Glutamatergic neuron (in vitro differentiated cells): ENCODE measurements around the gene MOG. TPM values are rescaled to one million over a fixed set of nuclear protein-coding genes. Genes with fewer than 3 reads are reported as not detected.

Experiments
- DNase-seq: peaks from one replicate; pipeline ENCODE4 v3.0.0; 2022
- H3K27ac Mint-ChIP-seq: one replicate; pipeline ENCODE4 v1.8.0; 2020; ENCODE audit warnings: mild to moderate bottlenecking, mixed read lengths, inconsistent platforms; ENCODE audit not compliant: unreplicated experiment
- H3K27me3 Mint-ChIP-seq: one replicate; pipeline ENCODE4 v1.8.0; 2020; ENCODE audit warnings: mild to moderate bottlenecking, moderate library complexity, mixed read lengths, inconsistent platforms; ENCODE audit not compliant: unreplicated experiment
- H3K36me3 Mint-ChIP-seq: one replicate; pipeline ENCODE4 v1.8.0; 2020; ENCODE audit warnings: mild to moderate bottlenecking, mixed read lengths, inconsistent platforms; ENCODE audit not compliant: unreplicated experiment
- H3K4me1 Mint-ChIP-seq: one replicate; pipeline ENCODE4 v1.8.0; 2020; ENCODE audit warnings: mild to moderate bottlenecking, low read depth, mixed read lengths, inconsistent platforms; ENCODE audit not compliant: unreplicated experiment
- H3K4me3 Mint-ChIP-seq: one replicate; pipeline ENCODE4 v1.8.0; 2020; ENCODE audit warnings: mild to moderate bottlenecking, mixed read lengths, inconsistent platforms; ENCODE audit not compliant: unreplicated experiment
- H3K9me3 Mint-ChIP-seq: one replicate; pipeline ENCODE4 v1.8.0; 2020; ENCODE audit warnings: mild to moderate bottlenecking, moderate library complexity, mixed read lengths, inconsistent platforms; ENCODE audit not compliant: unreplicated experiment
- CTCF ChIP-seq: fragments of 200-600 bp; sonication (generic); IDR thresholded peaks from one replicate; pipeline ENCODE4 v1.5.0; 2021; ENCODE audit not compliant: partially characterized antibody, unreplicated experiment
- total RNA-seq: library from RNA; stranded (reverse); fragmentation: NEBNext Ultra II Directional; extraction: Animal tissue kit (Norgen Biotek cat#: 25700); gene quantifications from one replicate; pipeline ENCODE4 v1.2.1, GENCODE V29; 2021; ENCODE audit not compliant: unreplicated experiment

Gene MOG
- total RNA-seq, 1 donor from 2014 or later: not detected

DNA sequence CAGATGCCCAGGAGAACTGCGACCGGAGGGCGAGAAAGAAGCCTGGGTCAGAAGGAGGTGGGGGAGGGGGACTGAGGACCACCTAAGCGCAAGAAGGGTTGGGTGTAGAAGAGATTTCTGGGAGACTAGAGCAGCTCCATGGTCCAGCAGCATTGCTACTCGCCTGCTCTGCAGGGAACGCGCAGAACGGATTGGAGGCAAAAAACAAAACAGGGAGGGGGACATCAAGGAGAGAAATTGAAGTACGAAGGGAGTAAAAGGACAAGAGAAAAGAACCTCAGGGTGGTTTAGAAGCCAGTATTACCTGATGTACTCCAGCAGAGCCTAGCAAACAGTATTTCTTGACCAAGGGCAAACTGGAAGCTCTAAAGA is 23.4 kb upstream of the MOG start:
- Mint-ChIP-seq H3K4me1 (peaks cover 25% of the 10 kb centered on the region), H3K4me3 (peak overlapping the region; percentile 95), H3K36me3 (peaks cover 15% of the 10 kb centered on the region), H3K27ac (peak overlapping the region; percentile 98), H3K9me3 (peaks cover 13% of the 10 kb centered on the region), H3K27me3 (peaks cover 17% of the 10 kb centered on the region)
- TF ChIP-seq CTCF: no peak
- DNase-seq: no peak

GRCh38 chr6:29637247-29637646 is 19.6 kb upstream of the MOG start:
- TF ChIP-seq CTCF: no peak
- H3K4me3 Mint-ChIP-seq: no peak overlapping the region
- peaks cover 17% of the 10 kb centered on the region for H3K27me3 Mint-ChIP-seq
- H3K27ac Mint-ChIP-seq: no peak overlapping the region
- H3K9me3 Mint-ChIP-seq: peaks cover 8% of the 10 kb centered on the region
- no peaks in the 10 kb centered on the region for H3K36me3 Mint-ChIP-seq
- H3K4me1 Mint-ChIP-seq: peaks cover 8% of the 10 kb centered on the region
- no peak for DNase-seq

DNA sequence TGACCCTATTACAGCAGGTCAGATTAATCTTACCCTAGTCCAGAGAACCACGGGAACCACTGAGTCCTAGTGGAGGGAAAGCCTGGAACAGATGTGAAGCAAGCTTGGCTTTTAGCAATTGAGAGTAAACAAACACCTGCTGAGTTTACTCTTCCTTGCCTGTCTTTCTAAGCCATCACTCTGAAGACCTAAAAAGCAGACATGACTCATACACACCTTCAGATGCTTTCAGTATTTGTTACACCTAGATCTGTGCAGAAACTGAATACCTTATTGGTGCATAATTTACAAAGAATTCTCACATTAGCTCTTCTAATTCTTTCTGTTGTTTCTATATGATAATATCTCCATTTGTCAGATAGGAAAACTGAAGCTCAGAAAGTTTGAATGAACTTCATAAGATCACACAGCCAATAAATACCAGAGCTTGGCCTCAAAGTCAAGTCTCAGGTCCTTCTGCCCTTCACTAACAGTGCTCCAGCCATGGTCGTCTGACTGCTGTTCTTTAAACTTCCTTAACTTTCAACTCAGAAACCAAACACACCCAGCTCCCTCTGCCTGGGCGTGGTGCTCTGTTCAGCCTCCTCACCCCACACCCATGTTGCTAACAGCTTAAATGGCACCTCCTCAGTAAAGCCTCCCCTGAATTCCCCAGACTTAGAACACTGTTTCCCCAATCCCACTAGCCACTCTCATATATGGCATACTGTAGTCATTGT is 15.3 kb upstream of the MOG start:
- H3K4me3 Mint-ChIP-seq: no peak overlapping the region
- peaks cover 3% of the 10 kb centered on the region for H3K9me3 Mint-ChIP-seq
- H3K36me3 Mint-ChIP-seq: no peaks in the 10 kb centered on the region
- TF ChIP-seq CTCF: no peak
- no peak overlapping the region for H3K27ac Mint-ChIP-seq
- peaks cover 4% of the 10 kb centered on the region for H3K4me1 Mint-ChIP-seq
- peaks cover 8% of the 10 kb centered on the region for H3K27me3 Mint-ChIP-seq
- DNase-seq: no peak

- Mint-ChIP-seq H3K27ac (no peak overlapping the region), H3K9me3 (no peaks in the 10 kb centered on the region), H3K4me1 (no peaks in the 10 kb centered on the region), H3K4me3 (no peak overlapping the region), H3K36me3 (no peaks in the 10 kb centered on the region), H3K27me3 (peaks cover 1% of the 10 kb centered on the region)
- DNase-seq: no peak
- TF ChIP-seq CTCF: peak; percentile 34
Observed at GRCh38 chr6:29647927-29648642, 8.8 kb upstream of the MOG start.
